Astrocyte of the hippocampus (primary cell): ENCODE data around the gene CYP2F1.
"Not testable (repeated sequence)": the region's sequence is repeated elsewhere in the genome, so short reads cannot be mapped to it uniquely, and the experiment has no call there.

Experiments used
- DNase-seq: peaks from one replicate; pipeline ENCODE4 v3.0.0; 2011; ENCODE audit warnings: low read depth, low spot score

Gene CYP2F1

GRCh38 chr19:41114132-41114531 is at the start of gene CYP2F1:
Gene CYP2F1 (plus strand): TSS chr19:41114432. CDS start chr19:41116189, 1,757 bp downstream.
- no peak for DNase-seq

GRCh38 chr19:41064974-41065569 is 49.2 kb upstream of the CYP2F1 start:
- DNase-seq = peak; percentile 12

GRCh38 chr19:41076286-41076685 is 37.9 kb upstream of the CYP2F1 start:
- no peak for DNase-seq

- no peak for DNase-seq
These were observed 30.7 kb upstream of the CYP2F1 start for GRCh38 chr19:41083516-41083915.

GRCh38 chr19:41085748-41086415 is 28.4 kb upstream of the CYP2F1 start:
- DNase-seq = no peak

- DNase-seq = no peak
These were observed 26.1 kb upstream of the CYP2F1 start, which contains the start of gene CYP2A13 for GRCh38 chr19:41088151-41088550. Gene CYP2A13 (plus strand): TSS chr19:41088451. CDS start chr19:41088472, 21 bp downstream.

- no peak for DNase-seq
These were observed 24.3 kb upstream of the CYP2F1 start for GRCh38 chr19:41089959-41090358.

- DNase-seq = no peak
These were observed 18.5 kb upstream of the CYP2F1 start for GRCh38 chr19:41095703-41096102.

- no peak for DNase-seq
These were observed 17.9 kb upstream of the CYP2F1 start for GRCh38 chr19:41096353-41096752.

GRCh38 chr19:41097302-41097701 is 16.9 kb upstream of the CYP2F1 start:
- DNase-seq = no peak

GRCh38 chr19:41098762-41099161 is 15.5 kb upstream of the CYP2F1 start:
- DNase-seq = no peak

GRCh38 chr19:41102210-41102609 is 12.0 kb upstream of the CYP2F1 start:
- DNase-seq = not testable (repeated sequence)

GRCh38 chr19:41106177-41106576 is 8.1 kb upstream of the CYP2F1 start:
- no peak for DNase-seq

GRCh38 chr19:41111296-41111695 is 2.9 kb upstream of the CYP2F1 start:
- DNase-seq = no peak

GRCh38 chr19:41111750-41112295 is 2.4 kb upstream of the CYP2F1 start:
- no peak for DNase-seq

GRCh38 chr19:41112728-41113290 is 1.4 kb upstream of the CYP2F1 start:
- no peak for DNase-seq

GRCh38 chr19:41116261-41116660 is 2.0 kb downstream of the CYP2F1 start:
- no peak for DNase-seq

- not testable (repeated sequence) for DNase-seq
These were observed 7.0 kb downstream of the CYP2F1 start for GRCh38 chr19:41120929-41121911.

- DNase-seq = not testable (repeated sequence)
These were observed 8.6 kb downstream of the CYP2F1 start for GRCh38 chr19:41122846-41123245.

- no peak for DNase-seq
These were observed 9.6 kb downstream of the CYP2F1 start for GRCh38 chr19:41123716-41124294.

GRCh38 chr19:41126765-41127203 is 12.6 kb downstream of the CYP2F1 start:
- not testable (repeated sequence) for DNase-seq
